GM23338 (cell line): ENCODE data around the gene AFAP1. TPM values are rescaled to one million over a fixed set of nuclear protein-coding genes. Genes with fewer than 3 reads are reported as not detected.

Experiments
- ATAC-seq: fragments of 200-7000 bp; cut with Tn5 transposase; 3 replicates; pipeline ENCODE4 v1.9.1; 2020
- DNase-seq: peaks from one replicate; pipeline ENCODE4 v3.0.0-alpha.2; 2015; ENCODE audit warnings: low spot score
- H2AFZ ChIP-seq: fragments of 200-600 bp; sonication (generic); 2 replicates; pipeline ENCODE4 v1.8.0; 2016; ENCODE audit warnings: antibody characterized with exemption, mild to moderate bottlenecking, moderate library complexity
- H3F3A ChIP-seq: fragments of 200-600 bp; sonication (generic); replicated peaks from 2 replicates; pipeline ENCODE4 v1.8.0; 2017; ENCODE audit warnings: antibody characterized with exemption, mixed run types, low read depth
- H3K27ac ChIP-seq: fragments of 200-600 bp; sonication (generic); 2 replicates; pipeline ENCODE4 v1.6.1; 2016; ENCODE audit warnings: low read depth
- H3K27me3 ChIP-seq: fragments of 200-600 bp; sonication (generic); 2 replicates; pipeline ENCODE4 v1.8.0; 2016; ENCODE audit warnings: mild to moderate bottlenecking, mixed run types, moderate library complexity; ENCODE audit not compliant: insufficient read depth
- H3K36me3 ChIP-seq: fragments of 200-600 bp; sonication (generic); 2 replicates; pipeline ENCODE4 v1.8.0; 2016; ENCODE audit warnings: mild to moderate bottlenecking; ENCODE audit not compliant: insufficient read depth
- H3K4me1 ChIP-seq: fragments of 200-600 bp; sonication (generic); 2 replicates; pipeline ENCODE4 v1.8.0; 2016; ENCODE audit warnings: mild to moderate bottlenecking, moderate library complexity; ENCODE audit not compliant: insufficient read depth
- H3K4me2 ChIP-seq: fragments of 200-600 bp; sonication (generic); 2 replicates; pipeline ENCODE4 v1.7.1; 2017; ENCODE audit warnings: mixed run types
- H3K4me3 ChIP-seq: fragments of 200-600 bp; sonication (generic); 2 replicates; pipeline ENCODE4 v1.6.1; 2016; ENCODE audit warnings: mixed run types
- H3K79me2 ChIP-seq: fragments of 200-600 bp; sonication (generic); replicated peaks from 2 replicates; pipeline ENCODE4 v1.8.0; 2017; ENCODE audit warnings: mild to moderate bottlenecking; ENCODE audit not compliant: insufficient read depth
- H3K9me2 ChIP-seq: fragments of 200-600 bp; sonication (generic); 2 replicates; pipeline ENCODE4 v1.8.0; 2017; ENCODE audit not compliant: insufficient read depth
- H4K20me1 ChIP-seq: fragments of 200-600 bp; sonication (generic); replicated peaks from 2 replicates; pipeline ENCODE4 v1.8.0; 2017; ENCODE audit warnings: mild to moderate bottlenecking; ENCODE audit not compliant: insufficient read depth
- H3K27ac Mint-ChIP-seq: 2 replicates; pipeline ENCODE4 v1.8.0; 2020; ENCODE audit warnings: inconsistent platforms, mild to moderate bottlenecking, moderate library complexity, mixed read lengths
- H3K27me3 Mint-ChIP-seq: 3 replicates; pipeline ENCODE4 v1.8.0; 2022; ENCODE audit warnings: low read depth, mild to moderate bottlenecking, moderate library complexity, mixed read lengths, inconsistent platforms; ENCODE audit not compliant: insufficient read depth, poor library complexity
- H3K36me3 Mint-ChIP-seq: 3 replicates; pipeline ENCODE4 v1.8.0; 2021; ENCODE audit warnings: low read depth, mild to moderate bottlenecking, inconsistent platforms, moderate library complexity, mixed read lengths
- H3K4me1 Mint-ChIP-seq: 3 replicates; pipeline ENCODE4 v1.8.0; 2020; ENCODE audit warnings: mild to moderate bottlenecking, inconsistent platforms, mixed read lengths
- H3K4me3 Mint-ChIP-seq: 3 replicates; pipeline ENCODE4 v1.8.0; 2021; ENCODE audit warnings: moderate library complexity, mild to moderate bottlenecking, inconsistent platforms, mixed read lengths
- H3K9me3 Mint-ChIP-seq: 3 replicates; pipeline ENCODE4 v1.8.0; 2020; ENCODE audit warnings: moderate library complexity, mild to moderate bottlenecking, inconsistent platforms, mixed read lengths
- CREB1 ChIP-seq: fragments of 250-450 bp; sonication (Bioruptor Pico); IDR thresholded peaks from 2 replicates; pipeline ENCODE4 v1.5.0; 2020; ENCODE audit warnings: low read depth, mild to moderate bottlenecking, moderate library complexity
- EZH2 ChIP-seq: fragments of 200-600 bp; sonication (generic); IDR thresholded peaks from one replicate; pipeline ENCODE4 v1.8.0; 2017; ENCODE audit warnings: antibody characterized with exemption, mild to moderate bottlenecking, low read depth; ENCODE audit not compliant: unreplicated experiment
- EZH2phosphoT487 ChIP-seq: fragments of 200-600 bp; sonication (generic); IDR thresholded peaks from one replicate; pipeline ENCODE4 v1.8.1; 2018; ENCODE audit warnings: antibody characterized with exemption; ENCODE audit not compliant: unreplicated experiment
- JUNB ChIP-seq: IDR thresholded peaks from one replicate; pipeline ENCODE4 v1.6.1; 2016; ENCODE audit warnings: antibody characterized with exemption; ENCODE audit not compliant: unreplicated experiment
- NANOG ChIP-seq: IDR thresholded peaks from 2 replicates; pipeline ENCODE4 v1.6.1; 2016; ENCODE audit warnings: antibody characterized with exemption, borderline replicate concordance
- POLR2AphosphoS5 ChIP-seq: IDR thresholded peaks from 2 replicates; pipeline ENCODE4 v1.6.1; 2016; ENCODE audit warnings: antibody characterized with exemption, low read depth
- REST ChIP-seq: IDR thresholded peaks from one replicate; pipeline ENCODE4 v1.6.1; 2018; ENCODE audit warnings: antibody characterized with exemption; ENCODE audit not compliant: unreplicated experiment
- STAT1 ChIP-seq: IDR thresholded peaks from one replicate; pipeline ENCODE4 v1.6.1; 2016; ENCODE audit warnings: antibody characterized with exemption; ENCODE audit not compliant: unreplicated experiment
- ZNF114 ChIP-seq: fragments of 250-450 bp; sonication (Bioruptor Pico); IDR thresholded peaks from 2 replicates; pipeline ENCODE4 v1.5.0; 2020; ENCODE audit warnings: mild to moderate bottlenecking, moderate library complexity
- ZNF331 ChIP-seq: fragments of 250-450 bp; sonication (Bioruptor Pico); IDR thresholded peaks from 2 replicates; pipeline ENCODE4 v1.5.0; 2020; ENCODE audit warnings: low read depth, mild to moderate bottlenecking, moderate library complexity
- polyA plus RNA-seq: library from polyadenylated mRNA; unstranded; fragments of >200 nt; fragmentation: Nextera tagmentation; extraction: Ambion mirVana; gene quantifications from 2 replicates; pipeline ENCODE4 v1.2.1, GENCODE V29; 2016
- total RNA-seq: library from RNA; depleted of rRNA; stranded (reverse); fragments of >200 nt; shearing (Covaris generic); gene quantifications from 2 replicates; pipeline ENCODE4 v1.2.3, GENCODE V29; 2014
- TF ChIP-seq, protein P1 (sequence below): IDR thresholded peaks from 2 replicates; pipeline ENCODE4 v1.6.1; 2016; ENCODE audit warnings: antibody characterized with exemption
- TF ChIP-seq, protein P2 (sequence below), 2 experiments: fragments of 200-600 bp in 1 of 2; sonication (generic) in 1 of 2; conservative IDR thresholded peaks; 2 replicates each; pipeline versions ENCODE4 v1.5.1 to v1.6.1; 2016 to 2017; ENCODE audit warnings: antibody characterized with exemption in 2 of 2, low read depth in 2 of 2, mild to moderate bottlenecking in 2 of 2, moderate library complexity in 1 of 2
- TF ChIP-seq, protein P3 (sequence below): fragments of 250-450 bp; sonication (Bioruptor Pico); IDR thresholded peaks from 2 replicates; pipeline ENCODE4 v1.5.0; 2020; ENCODE audit warnings: mild to moderate bottlenecking, moderate library complexity

AFAP1 gene
- total and polyA plus RNA-seq, 2 experiments from 2014 or later, result 6.5 to 21.5 TPM

- Histone ChIP-seq H4K20me1 (no peaks in the 10 kb centered on the region), H3K4me1 (peaks cover 25% of the 10 kb centered on the region), H3K27me3 (no peaks in the 10 kb centered on the region), H2AFZ (no peak overlapping the region), H3F3A (peaks cover 4% of the 10 kb centered on the region; the same call in 1 of the 2 replicates), H3K4me3 (no peak overlapping the region), H3K36me3 (no peaks in the 10 kb centered on the region), H3K4me2 (no peak overlapping the region), H3K9me2 (no peaks in the 10 kb centered on the region), H3K79me2 (no peaks in the 10 kb centered on the region), H3K27ac (no peak overlapping the region)
- peaks cover 5% of the 10 kb centered on the region for H3K36me3 Mint-ChIP-seq
- DNase-seq (no peak), ATAC-seq (no peak)
- TF ChIP-seq ZNF114 (no peak), NANOG (no peak), POLR2AphosphoS5 (no peak), REST (no peak), JUNB (no peak), ZNF331 (CRISPR knock-in tag) (no peak), CREB1 (CRISPR knock-in tag) (no peak), STAT1 (no peak), EZH2 (no peak), EZH2phosphoT487 (no peak)
- TF ChIP-seq, protein P1, sequence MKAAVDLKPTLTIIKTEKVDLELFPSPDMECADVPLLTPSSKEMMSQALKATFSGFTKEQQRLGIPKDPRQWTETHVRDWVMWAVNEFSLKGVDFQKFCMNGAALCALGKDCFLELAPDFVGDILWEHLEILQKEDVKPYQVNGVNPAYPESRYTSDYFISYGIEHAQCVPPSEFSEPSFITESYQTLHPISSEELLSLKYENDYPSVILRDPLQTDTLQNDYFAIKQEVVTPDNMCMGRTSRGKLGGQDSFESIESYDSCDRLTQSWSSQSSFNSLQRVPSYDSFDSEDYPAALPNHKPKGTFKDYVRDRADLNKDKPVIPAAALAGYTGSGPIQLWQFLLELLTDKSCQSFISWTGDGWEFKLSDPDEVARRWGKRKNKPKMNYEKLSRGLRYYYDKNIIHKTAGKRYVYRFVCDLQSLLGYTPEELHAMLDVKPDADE, result no peak
- TF ChIP-seq, protein P2, sequence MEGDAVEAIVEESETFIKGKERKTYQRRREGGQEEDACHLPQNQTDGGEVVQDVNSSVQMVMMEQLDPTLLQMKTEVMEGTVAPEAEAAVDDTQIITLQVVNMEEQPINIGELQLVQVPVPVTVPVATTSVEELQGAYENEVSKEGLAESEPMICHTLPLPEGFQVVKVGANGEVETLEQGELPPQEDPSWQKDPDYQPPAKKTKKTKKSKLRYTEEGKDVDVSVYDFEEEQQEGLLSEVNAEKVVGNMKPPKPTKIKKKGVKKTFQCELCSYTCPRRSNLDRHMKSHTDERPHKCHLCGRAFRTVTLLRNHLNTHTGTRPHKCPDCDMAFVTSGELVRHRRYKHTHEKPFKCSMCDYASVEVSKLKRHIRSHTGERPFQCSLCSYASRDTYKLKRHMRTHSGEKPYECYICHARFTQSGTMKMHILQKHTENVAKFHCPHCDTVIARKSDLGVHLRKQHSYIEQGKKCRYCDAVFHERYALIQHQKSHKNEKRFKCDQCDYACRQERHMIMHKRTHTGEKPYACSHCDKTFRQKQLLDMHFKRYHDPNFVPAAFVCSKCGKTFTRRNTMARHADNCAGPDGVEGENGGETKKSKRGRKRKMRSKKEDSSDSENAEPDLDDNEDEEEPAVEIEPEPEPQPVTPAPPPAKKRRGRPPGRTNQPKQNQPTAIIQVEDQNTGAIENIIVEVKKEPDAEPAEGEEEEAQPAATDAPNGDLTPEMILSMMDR (conservative IDR thresholded peaks at IDR 0.05; ENCODE audit: low read depth in 2 of 2), result no peak
- TF ChIP-seq, protein P3, sequence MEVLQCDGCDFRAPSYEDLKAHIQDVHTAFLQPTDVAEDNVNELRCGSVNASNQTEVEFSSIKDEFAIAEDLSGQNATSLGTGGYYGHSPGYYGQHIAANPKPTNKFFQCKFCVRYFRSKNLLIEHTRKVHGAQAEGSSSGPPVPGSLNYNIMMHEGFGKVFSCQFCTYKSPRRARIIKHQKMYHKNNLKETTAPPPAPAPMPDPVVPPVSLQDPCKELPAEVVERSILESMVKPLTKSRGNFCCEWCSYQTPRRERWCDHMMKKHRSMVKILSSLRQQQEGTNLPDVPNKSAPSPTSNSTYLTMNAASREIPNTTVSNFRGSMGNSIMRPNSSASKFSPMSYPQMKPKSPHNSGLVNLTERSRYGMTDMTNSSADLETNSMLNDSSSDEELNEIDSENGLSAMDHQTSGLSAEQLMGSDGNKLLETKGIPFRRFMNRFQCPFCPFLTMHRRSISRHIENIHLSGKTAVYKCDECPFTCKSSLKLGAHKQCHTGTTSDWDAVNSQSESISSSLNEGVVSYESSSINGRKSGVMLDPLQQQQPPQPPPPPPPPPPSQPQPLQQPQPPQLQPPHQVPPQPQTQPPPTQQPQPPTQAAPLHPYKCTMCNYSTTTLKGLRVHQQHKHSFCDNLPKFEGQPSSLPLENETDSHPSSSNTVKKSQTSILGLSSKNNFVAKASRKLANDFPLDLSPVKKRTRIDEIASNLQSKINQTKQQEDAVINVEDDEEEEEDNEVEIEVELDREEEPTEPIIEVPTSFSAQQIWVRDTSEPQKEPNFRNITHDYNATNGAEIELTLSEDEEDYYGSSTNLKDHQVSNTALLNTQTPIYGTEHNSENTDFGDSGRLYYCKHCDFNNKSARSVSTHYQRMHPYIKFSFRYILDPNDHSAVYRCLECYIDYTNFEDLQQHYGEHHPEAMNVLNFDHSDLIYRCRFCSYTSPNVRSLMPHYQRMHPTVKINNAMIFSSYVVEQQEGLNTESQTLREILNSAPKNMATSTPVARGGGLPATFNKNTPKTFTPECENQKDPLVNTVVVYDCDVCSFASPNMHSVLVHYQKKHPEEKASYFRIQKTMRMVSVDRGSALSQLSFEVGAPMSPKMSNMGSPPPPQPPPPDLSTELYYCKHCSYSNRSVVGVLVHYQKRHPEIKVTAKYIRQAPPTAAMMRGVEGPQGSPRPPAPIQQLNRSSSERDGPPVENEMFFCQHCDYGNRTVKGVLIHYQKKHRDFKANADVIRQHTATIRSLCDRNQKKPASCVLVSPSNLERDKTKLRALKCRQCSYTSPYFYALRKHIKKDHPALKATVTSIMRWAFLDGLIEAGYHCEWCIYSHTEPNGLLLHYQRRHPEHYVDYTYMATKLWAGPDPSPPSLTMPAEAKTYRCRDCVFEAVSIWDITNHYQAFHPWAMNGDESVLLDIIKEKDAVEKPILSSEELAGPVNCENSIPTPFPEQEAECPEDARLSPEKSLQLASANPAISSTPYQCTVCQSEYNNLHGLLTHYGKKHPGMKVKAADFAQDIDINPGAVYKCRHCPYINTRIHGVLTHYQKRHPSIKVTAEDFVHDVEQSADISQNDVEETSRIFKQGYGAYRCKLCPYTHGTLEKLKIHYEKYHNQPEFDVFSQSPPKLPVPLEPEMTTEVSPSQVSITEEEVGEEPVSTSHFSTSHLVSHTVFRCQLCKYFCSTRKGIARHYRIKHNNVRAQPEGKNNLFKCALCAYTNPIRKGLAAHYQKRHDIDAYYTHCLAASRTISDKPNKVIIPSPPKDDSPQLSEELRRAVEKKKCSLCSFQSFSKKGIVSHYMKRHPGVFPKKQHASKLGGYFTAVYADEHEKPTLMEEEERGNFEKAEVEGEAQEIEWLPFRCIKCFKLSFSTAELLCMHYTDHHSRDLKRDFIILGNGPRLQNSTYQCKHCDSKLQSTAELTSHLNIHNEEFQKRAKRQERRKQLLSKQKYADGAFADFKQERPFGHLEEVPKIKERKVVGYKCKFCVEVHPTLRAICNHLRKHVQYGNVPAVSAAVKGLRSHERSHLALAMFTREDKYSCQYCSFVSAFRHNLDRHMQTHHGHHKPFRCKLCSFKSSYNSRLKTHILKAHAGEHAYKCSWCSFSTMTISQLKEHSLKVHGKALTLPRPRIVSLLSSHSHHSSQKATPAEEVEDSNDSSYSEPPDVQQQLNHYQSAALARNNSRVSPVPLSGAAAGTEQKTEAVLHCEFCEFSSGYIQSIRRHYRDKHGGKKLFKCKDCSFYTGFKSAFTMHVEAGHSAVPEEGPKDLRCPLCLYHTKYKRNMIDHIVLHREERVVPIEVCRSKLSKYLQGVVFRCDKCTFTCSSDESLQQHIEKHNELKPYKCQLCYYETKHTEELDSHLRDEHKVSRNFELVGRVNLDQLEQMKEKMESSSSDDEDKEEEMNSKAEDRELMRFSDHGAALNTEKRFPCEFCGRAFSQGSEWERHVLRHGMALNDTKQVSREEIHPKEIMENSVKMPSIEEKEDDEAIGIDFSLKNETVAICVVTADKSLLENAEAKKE (CRISPR knock-in tag), result no peak
- H3K4me3 Mint-ChIP-seq, result no peak overlapping the region
- peaks cover 29% of the 10 kb centered on the region for H3K4me1 Mint-ChIP-seq
- peaks cover 7% of the 10 kb centered on the region; the same call in 2 of the 3 replicates for H3K9me3 Mint-ChIP-seq
- H3K27me3 Mint-ChIP-seq, result peaks cover 16% of the 10 kb centered on the region
- no peak overlapping the region for H3K27ac Mint-ChIP-seq
Measured at GRCh38 chr4:7976634-7977033, 37.0 kb upstream of the AFAP1 start.
